HL-60 (cell line): ENCODE measurements around the gene OR10G7.

Source experiments
- DNase-seq, 2 experiments: peaks; one replicate each; pipeline ENCODE4 v3.0.0-alpha.2; 2010 to 2020; ENCODE audit warnings: low read depth in 1 of 2, low spot score in 1 of 2
- H3K27ac ChIP-seq: fragments of 250-450 bp; sonication (Bioruptor Pico); replicated peaks from 2 replicates; pipeline ENCODE4 v1.5.1; 2020; ENCODE audit warnings: mild to moderate bottlenecking, moderate library complexity
- H3K27me3 ChIP-seq: fragments of 250-450 bp; sonication (Bioruptor Pico); 2 replicates; pipeline ENCODE4 v1.5.1; 2021; ENCODE audit warnings: mild to moderate bottlenecking, moderate library complexity; ENCODE audit not compliant: insufficient read depth, poor library complexity, severe bottlenecking
- H3K4me3 ChIP-seq: replicated peaks from 2 replicates; pipeline ENCODE4 v1.5.1; 2011; ENCODE audit warnings: mild to moderate bottlenecking, control low read depth, low read length; ENCODE audit not compliant: insufficient read depth
- CTCF ChIP-seq: IDR thresholded peaks from one replicate; pipeline ENCODE4 v1.5.1; 2011; ENCODE audit warnings: low read length, control low read depth, inconsistent platforms; ENCODE audit not compliant: insufficient read depth
- GABPA ChIP-seq: IDR thresholded peaks from 2 replicates; pipeline ENCODE4 v1.6.1; 2012; ENCODE audit warnings: low read depth
- POLR2AphosphoS5 ChIP-seq: IDR thresholded peaks from 2 replicates; pipeline ENCODE4 v1.6.1; 2012; ENCODE audit warnings: low read depth
- REST ChIP-seq: IDR thresholded peaks from 2 replicates; pipeline ENCODE4 v1.6.1; 2012; ENCODE audit warnings: low read depth; ENCODE audit not compliant: insufficient replicate concordance
- SPI1 ChIP-seq: IDR thresholded peaks from 2 replicates; pipeline ENCODE4 v1.6.1; 2012; ENCODE audit warnings: low read depth, mild to moderate bottlenecking, borderline replicate concordance

Gene OR10G7

DNA sequence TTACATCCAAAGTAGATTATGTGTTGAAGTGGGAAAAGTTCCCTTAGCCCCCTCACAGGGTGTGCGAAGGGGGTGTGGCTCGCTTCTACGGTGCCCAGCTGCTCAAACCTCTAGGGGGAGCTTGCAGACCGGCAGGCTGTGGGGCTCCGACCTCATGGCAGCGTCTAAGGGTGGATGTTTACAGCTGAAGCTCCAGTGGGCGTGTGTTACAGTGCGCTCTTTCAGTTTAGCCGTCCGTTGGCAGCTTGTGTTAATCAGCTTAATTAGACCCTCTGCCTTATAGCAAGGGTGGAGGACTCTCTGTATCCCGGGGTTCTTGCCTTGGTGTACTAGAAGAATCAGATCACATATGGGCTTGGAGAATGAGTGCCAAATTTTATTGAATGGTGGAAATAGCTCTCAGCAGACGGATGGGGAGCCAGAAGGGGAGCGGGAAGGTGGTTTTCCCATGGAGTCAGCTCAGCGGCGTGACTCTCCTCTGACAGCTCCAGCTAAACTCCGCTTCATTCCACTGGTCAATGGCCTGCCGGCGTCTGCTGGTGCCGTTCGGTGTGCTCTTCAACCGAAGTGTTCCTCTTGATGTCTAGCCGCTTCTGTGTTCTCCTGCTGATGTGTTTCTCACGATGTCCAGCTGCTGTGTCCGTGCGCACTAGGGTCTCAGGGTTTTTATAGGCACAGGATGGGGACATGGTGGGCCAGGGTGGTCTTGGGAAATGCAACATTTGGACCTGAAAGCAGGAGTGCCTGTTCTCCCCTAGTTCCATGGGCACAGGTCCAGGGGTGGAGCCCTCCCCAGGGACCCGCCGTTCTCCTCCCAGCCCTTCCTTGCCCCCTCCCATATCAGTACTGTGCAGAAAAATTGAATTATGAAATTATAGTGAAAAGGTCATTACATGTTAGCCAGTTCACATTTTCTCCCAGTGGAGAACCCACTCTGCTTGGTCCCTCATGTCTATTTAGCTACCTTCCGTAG lies 28.6 kb upstream of the OR10G7 start:
- H3K4me3 ChIP-seq: no peak overlapping the region
- TF ChIP-seq CTCF (peak; percentile 39), REST (no peak)
- peaks cover 8% of the 10 kb centered on the region for H3K27me3 ChIP-seq
- H3K27ac ChIP-seq: no peak overlapping the region
- peak; percentile 26 to 62 for DNase-seq

DNA sequence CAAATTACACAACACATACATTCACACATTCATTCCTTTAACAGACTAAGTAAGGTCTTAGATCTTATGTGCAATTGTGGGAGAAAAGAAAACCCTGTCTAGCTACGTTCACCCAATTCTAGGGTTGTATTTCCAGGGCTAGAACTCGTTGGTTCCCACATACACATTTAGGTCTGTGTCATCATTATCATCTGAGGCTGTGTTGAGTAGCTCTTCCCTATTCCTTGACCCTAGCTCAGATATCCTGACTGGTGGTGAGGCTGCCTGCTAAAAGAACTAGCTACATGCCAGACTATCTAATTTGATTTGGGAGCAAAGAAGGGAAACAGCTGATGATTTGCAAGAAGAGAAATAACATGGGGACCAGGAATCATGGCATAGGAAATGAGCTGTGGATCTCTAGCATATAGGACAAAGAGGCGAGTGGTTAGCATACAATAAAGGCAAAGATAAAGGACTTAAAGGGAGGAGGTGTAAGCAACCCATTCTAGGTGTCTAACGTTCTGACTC lies 27.5 kb upstream of the OR10G7 start:
- DNase-seq: peak in 1 of 2 experiments; percentile 13
- TF ChIP-seq CTCF (no peak), GABPA (no peak), SPI1 (no peak), REST (no peak), POLR2AphosphoS5 (no peak)
- Histone ChIP-seq H3K27me3 (peaks cover 8% of the 10 kb centered on the region), H3K4me3 (no peak overlapping the region), H3K27ac (no peak overlapping the region)

- no peak overlapping the region for H3K27ac ChIP-seq
- H3K4me3 ChIP-seq: no peak overlapping the region
- no peak for TF ChIP-seq GABPA
- no peak for TF ChIP-seq POLR2AphosphoS5
- TF ChIP-seq SPI1: no peak
- DNase-seq: no peak
- no peaks in the 10 kb centered on the region for H3K27me3 ChIP-seq
These were observed 11.8 kb upstream of the OR10G7 start for GRCh38 chr11:124052966-124053365.

GRCh38 chr11:124050748-124051147 lies 9.6 kb upstream of the OR10G7 start:
- no peak for TF ChIP-seq SPI1
- TF ChIP-seq CTCF: no peak
- no peak for TF ChIP-seq REST
- no peak for TF ChIP-seq GABPA
- DNase-seq: no peak
- H3K27me3 ChIP-seq: no peaks in the 10 kb centered on the region
- no peak overlapping the region for H3K4me3 ChIP-seq
- no peak overlapping the region for H3K27ac ChIP-seq
